T-helper 2 cell treated with Interferon-gamma antibody and Interleukin-4, amounts not matched to agents 100 ng/mL and 5 ng/mL, for 36 hours (primary cell): Measurements from ENCODE around the gene EGLN2. TPM values are rescaled to one million over a fixed set of nuclear protein-coding genes. Genes with fewer than 3 reads are reported as not detected.
"Not testable (repeated sequence)": the region's sequence is repeated elsewhere in the genome, so short reads cannot be mapped to it uniquely, and the experiment has no call there.

Source experiments
- intact Hi-C: fragments of 100-400 bp; cut with micrococcal nuclease; formaldehyde crosslinking; loops from one replicate; pipeline ENCODE4 v1.15.1; 2023
- total RNA-seq: library from RNA; stranded (reverse); gene quantifications from 2 replicates; pipeline ENCODE4 v1.2.3, GENCODE V29; 2022

EGLN2 gene
- total RNA-seq, 1 donor from 2014 or later: 118 TPM

DNA sequence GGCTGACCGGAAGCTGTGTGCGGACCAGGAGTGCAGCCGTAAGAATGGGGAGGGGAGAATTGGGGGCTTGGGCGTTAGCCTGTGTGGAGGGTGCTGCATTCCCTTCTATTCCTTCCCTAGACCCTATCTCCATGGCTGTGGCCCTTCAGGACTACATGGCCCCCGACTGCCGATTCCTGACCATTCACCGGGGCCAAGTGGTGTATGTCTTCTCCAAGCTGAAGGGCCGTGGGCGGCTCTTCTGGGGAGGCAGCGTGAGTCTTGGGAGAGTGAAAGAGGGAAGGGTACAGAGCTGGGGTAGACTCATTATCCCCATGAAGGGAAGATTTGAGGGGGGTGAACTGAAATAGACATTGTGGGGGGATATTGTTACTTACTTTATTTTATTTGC, 23.4 kb upstream of the EGLN2 start:
- intact Hi-C loops: loop anchor here (10.0 kb wide), 2 partner anchors 331 to 489 kb away; partner anchors contain the start of genes HNRNPUL1 and SERTAD3

DNA sequence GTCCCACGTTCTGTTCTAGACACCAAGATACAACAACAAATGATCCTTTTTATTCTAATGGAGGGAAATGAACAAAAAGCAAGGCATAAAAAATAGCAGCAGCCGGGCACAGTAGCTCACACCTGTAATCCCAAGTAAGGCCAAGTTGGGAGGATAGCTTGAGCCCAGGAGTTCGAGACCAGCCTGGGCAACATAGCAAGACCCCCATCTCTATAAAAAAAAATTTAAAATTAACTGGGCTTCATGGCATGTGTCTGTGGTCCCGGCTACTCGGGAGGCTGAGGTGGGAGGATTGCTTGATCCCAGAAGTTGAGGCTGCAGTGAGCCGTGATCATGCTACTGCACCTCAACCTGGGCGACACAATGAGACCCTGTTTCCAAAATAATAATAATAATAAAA, 22.6 kb upstream of the EGLN2 start:
- intact Hi-C loops: loop anchor here (10.0 kb wide), 2 partner anchors 332 to 488 kb away; partner anchors contain the start of genes HNRNPUL1 and SERTAD3

DNA sequence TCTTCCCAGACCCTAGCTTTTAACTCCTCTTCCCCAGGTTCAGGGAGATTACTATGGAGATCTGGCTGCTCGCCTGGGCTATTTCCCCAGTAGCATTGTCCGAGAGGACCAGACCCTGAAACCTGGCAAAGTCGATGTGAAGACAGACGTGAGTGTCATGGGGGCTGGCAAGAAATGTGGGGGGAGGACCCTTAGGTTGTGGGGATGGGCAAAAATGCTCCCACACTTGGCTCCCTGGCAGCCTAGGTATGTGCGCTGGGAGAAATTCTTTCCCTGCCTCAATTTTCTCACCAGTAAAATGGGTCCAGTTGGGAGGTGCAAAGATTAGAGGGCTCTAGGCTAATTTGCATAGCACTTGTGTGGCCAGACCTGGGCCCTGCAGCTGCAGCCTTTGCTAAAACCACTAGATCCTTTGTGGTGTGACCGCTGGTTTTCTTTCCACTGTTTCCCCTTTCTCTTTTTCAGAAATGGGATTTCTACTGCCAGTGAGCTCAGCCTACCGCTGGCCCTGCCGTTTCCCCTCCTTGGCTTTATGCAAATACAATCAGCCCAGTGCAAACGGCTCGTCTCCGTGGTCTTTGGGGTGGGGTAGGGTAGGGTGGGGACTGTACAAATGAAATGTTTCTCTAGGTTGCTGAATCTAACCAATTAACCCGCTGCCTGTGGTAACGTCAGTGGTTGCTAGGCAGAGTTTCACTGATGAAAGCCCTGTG, 21.9 kb upstream of the EGLN2 start:
- intact Hi-C loops: loop anchor here (1.0 to 10.0 kb wide), 3 partner anchors 26 to 488 kb away; partner anchors contain the start of genes HNRNPUL1, SERTAD3 and SNRPA

DNA sequence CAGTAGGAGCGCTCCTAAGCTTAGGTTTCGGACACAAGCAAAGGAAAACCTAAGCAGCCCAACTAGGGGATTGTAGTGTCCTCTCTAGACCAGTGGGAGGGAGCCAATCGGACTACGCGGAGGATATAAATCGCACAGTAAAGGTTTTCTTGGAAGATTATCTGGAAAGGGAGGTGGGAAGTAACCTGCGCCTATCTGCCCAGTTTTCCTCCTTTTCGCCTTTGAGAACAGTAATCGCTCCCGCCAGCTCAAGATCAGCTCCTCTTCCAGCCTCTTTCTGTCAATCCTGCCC, 21.4 kb upstream of the EGLN2 start:
- intact Hi-C loops: loop anchor here (1.0 to 10.0 kb wide), 3 partner anchors 26 to 487 kb away; partner anchors contain the start of genes HNRNPUL1, SERTAD3 and SNRPA

DNA sequence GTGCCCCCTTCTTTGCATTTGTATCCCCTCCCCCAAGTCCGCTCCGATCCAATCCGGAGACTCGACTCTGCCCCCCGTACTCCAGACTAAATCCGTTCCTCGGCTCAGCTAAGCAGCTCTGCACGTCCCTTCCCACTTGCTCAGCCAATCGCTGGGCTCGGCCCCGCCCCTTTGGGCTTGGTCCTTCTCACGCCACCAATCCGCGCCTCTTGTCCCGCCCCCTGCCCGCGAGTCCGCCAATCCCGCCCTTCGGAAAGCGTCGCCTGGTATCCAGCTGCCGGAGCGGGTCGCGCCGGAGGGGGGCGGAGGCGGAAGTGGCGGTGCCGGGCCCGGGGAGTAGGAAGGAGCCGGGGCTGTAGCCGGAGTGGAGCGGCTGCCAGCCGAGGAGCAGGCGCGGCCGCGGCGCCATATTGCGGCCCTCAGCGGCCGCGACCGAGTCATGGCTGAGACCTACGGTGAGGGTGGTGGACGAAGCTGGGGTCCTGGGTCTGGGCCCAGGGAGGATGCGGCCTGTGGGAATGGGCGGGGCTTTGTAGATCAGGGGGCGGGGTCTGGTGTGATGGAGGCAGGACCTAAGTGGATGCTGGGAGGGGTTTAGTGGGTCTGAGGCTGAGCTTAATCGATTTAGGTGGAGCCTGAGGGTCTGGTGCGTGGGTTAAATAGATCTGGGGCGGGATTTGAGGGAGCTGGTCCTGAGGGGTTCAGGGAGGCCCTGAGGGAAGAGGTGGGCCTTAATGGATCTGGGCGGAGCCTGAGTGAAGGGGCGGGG, 20.9 kb upstream of the EGLN2 start, which contains the start of gene RAB4B:
TSS of gene RAB4B (plus strand) at position 311 of the 769 bp plus-strand sequence. CDS start at position 440, 129 bp downstream.
- intact Hi-C loops: loop anchor here (1.0 to 10.0 kb wide), 8 partner anchors 20 to 487 kb away; partner anchors contain the start of genes COQ8B, HNRNPUL1, NUMBL and SERTAD3

DNA sequence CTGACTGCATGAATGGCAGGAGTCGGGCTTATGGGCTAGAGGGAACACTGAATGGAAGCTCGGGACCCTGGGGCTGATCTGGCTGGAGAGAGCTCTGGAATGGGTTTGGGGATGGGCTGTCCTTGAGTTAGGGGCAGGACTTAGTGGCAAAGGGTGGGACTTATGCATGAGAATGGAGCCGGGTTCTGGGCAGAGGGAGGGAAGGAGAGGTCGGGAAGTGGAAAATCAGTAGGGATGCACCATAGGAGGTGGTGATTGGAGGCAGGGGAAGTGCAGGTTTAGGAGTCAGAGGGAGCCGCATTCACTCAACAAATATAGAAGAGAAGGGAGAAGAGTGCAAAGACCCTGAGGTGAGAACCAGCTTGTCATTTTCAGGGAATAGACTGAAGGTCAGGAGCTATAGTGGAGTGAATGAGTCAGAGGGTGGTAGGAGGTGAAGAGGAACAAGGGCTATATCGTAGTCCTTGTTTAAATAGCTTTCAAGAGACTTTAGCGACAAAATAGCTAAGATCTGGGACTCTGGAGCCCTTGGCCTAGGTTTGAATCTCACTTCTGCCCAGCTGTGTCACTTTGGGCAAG, 20.2 kb upstream of the EGLN2 start:
- intact Hi-C loops: loop anchor here (1.0 to 10.0 kb wide), 7 partner anchors 20 to 486 kb away; partner anchors contain the start of genes COQ8B, HNRNPUL1, NUMBL and SERTAD3

DNA sequence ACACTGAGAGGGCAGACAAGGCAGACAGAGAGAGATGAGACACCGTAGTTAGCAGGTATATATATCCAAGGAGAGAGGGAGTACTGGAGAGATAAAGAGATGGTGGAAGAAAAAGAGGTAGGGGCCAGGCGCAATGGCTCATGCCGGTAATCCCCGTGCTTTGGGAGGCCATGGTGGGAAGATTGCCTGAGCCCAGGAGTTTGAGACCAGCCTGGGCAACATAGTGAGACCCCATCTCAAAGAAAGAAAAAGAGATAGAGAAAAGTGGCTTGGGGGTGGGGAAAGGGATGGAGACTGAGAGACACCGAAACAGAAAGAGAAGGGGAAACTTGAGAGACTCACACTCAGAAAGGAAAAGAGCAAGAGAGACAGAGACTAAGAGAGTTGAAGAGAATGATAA, 18.4 kb upstream of the EGLN2 start:
- intact Hi-C loops: no loop called here

DNA sequence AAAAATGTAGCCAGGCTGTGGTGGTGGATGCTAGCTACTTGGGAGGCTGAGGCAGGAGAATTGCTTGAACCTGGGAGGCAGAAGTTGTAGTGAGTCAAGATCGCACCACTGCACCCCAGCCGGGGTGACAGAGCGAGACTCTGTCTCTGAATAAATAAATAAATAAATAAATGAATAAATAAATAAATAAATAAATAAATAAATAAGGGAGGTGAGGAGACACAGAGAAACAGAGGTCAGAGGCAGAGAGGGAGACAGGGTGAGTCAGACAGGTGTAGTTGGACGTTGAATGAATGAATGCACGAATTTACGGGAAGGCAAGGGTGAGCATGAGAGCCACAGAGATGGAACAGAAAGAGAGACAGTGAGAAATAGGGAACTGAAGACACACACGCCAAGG, 17.9 kb upstream of the EGLN2 start:
- intact Hi-C loops: no loop called here

DNA sequence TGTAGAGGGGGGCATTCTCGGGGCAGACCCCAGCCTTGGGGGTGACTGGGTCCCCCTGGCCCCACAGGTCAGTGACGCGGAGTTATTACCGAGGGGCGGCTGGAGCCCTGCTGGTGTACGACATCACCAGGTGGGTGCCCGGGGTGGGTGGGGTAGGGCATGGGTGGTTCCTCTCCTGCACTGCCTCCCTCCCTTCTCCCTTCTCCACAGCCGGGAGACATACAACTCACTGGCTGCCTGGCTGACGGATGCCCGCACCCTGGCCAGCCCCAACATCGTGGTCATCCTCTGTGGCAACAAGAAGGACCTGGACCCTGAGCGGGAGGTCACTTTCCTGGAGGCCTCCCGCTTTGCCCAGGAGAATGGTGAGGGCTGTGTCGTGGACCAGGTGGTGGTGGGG, 15.3 kb upstream of the EGLN2 start:
- intact Hi-C loops: no loop called here

DNA sequence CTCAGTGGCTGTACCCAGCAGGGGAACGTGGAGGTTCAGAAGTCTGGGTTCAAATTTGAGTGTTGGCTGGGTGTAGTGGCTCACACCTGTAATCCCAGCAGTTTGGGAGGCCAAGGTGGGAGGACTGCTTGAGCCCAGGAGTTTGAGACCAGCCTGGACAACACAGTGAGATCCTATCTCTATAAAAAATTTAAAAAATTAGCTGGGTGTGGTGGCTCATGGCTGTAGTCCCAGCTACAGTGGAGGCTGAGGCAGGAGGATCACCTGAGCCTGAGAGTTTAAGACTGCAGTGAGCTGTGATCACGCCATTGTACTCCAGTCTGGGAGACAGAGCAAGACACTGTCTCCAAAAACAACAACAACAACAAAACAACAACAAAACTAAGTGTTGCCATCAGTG, 14.8 kb upstream of the EGLN2 start:
- intact Hi-C loops: not testable (repeated sequence)

DNA sequence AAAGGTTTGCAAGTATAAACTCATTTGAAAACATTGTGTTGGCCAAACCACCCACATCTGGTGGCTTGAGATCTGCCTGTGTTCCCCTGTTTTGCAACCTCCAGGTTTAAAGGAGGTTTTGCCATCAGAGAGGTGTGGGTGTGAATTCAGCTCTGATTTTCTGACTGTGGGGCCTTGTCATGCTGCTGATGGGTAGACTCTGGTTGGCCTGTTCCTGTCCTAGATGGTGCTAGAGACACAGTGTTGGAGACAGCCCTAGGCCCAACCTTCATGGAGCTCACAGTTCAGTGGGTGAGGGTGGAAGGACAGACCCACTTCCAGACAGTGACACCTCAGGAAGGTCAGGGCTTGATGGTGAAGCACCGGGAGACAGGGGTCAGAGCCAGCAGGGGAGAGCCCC, 13.5 kb upstream of the EGLN2 start:
- intact Hi-C loops: no loop called here

DNA sequence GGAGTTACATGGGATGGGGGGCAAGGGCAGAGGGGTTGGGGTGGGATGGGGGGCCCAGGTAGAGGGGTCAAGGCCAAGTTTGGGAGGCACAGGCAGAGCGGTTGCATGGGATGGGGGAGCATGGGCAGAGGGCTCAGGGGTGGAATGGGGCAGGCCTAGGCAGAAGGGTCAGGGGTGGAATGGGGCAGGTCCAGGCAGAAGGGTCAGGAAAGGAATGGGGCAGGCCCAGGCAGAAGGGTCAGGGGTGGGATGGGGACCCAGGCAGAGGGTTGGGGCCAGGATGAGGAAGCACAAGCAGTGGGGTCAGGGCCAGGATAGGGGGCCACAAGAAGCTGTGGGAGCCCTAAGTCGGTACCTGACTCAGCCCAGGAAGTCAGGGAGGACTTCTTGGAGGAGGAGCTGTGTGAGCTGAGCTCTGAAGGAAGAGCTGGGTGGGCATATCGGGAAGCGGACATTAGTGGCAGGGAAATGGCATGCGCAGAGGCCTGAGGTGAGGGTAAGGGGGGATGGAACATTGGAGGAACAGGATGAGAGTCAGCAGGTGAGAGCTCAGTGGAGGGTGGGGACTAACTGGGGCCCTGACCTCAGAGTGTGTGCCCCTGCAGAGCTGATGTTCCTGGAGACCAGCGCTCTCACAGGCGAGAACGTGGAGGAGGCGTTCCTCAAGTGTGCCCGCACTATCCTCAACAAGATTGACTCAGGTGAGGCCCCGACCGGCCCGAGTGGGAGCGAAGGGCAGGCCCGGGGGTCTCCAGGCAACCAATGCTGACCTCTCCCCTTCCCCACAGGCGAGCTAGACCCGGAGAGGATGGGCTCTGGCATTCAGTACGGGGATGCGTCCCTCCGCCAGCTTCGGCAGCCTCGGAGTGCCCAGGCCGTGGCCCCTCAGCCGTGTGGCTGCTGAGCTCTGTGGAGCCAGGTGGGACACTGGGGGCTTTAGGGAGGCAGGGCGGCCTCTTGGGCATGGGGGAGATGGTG, 12.6 kb upstream of the EGLN2 start:
- intact Hi-C loops: no loop called here

DNA sequence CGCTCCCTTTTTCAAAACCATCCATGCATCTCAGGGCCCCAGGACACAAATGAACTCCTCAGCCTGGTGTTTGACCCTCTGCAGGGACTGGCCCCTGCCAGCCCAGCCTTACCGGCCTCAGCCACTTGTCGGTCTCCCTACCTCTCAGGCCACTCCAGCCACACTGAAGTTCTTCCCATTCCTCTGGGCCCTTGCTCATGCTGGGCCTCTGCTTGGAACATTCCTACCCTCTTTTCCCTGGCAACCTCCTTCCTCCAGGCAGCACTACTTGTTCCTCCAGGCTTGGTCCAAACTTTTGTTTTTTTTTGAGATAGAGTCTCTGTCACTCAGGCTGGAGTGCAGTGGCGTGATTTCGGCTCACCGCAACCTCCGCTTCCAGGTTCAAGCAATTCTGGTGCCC, 7.6 kb upstream of the EGLN2 start:
- intact Hi-C loops: no loop called here

DNA sequence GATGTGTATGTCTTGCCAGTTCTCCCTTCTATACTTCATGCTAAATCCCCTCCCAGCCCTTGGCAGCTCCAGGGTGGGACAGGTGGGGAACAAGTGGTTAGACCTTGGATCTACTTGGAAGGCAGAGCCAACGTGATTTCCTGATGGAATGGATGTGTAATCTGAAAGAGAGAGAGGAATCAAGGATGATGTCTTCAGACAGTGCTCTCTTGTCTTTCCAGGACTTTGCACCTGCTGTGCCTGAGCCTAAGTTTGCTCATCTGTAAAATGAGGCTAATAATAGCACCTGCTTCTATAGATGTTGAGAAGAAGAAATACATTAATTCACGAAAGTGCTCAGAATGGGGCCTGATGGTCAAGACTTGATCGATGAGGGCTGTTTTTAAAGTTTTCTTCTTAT, 7.0 kb upstream of the EGLN2 start:
- intact Hi-C loops: no loop called here

DNA sequence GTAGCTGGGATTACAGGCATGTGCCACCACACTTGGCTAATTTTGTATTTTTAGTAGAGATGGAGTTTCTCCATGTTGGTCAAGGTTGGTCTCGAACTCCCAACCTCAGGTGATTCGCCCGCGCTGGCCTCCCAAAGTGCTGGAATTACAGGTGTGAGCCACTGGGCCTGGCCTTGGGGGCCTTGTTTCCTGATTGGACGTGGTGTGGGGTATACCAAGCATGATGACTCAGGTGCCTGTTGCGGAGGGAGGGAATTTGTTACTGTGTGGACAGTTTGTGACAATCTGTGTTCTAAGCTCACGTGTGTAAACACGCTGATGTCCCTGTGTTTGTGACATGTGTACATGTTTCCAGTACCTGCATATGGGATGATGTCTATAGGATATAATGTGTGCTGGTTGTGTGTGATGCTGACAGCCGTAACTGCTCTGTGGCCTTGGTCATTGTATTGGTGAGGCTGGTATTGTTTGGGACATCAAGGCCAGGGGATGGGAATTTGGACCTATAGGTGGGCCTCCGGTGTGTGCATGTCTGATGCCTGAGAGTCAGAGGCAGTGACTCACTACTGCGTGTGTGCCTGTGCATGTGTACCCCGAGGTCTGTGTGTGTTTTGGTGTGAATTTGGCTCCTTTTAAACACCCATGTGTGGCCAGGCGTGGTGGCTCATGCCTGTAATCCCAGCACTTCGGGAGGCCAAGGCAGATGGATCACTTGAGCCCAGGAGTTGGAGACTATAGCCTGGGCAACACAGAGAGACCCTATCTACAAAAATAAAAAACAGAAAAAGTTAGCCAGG, 1.6 kb upstream of the EGLN2 start:
- intact Hi-C loops: no loop called here

DNA sequence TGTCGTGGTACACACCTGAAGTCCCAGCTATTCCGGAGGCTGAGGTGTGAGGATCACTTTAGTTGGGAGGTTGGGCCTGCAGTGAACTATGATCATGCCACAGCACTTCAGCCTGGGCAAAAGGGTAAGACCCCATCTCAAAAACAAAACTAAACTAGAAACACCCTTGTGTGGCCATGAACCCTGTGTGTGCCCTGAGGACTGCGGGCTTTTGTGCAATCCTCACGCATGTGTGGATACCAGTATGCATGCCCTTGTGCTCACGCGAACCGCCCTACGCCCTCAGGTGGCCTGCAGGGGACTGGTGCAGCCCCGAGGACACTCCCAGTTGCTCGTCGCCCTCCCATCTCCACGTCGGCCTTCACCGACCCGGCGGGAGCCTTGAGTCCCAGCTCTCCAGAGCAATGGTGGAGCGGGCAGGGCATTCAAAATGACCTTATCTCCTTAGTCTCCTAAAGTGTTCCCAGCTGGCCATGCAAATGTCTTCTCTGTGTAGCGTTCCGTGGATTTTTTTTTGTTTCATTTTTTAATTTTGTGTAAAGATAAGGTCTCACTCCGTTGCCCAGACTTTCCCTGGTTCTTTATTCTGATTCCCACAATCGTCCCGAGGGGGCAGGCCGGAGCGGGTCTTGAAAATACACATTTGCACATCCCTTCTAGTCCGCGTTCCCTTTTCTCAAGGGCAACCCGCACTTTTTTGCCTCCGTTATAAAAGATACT, 868 bp upstream of the EGLN2 start:
- intact Hi-C loops: loop anchor here (1.0 to 2.0 kb wide), 4 partner anchors 20 to 465 kb away; partner anchors contain the start of genes ACTMAP and RAB4B

DNA sequence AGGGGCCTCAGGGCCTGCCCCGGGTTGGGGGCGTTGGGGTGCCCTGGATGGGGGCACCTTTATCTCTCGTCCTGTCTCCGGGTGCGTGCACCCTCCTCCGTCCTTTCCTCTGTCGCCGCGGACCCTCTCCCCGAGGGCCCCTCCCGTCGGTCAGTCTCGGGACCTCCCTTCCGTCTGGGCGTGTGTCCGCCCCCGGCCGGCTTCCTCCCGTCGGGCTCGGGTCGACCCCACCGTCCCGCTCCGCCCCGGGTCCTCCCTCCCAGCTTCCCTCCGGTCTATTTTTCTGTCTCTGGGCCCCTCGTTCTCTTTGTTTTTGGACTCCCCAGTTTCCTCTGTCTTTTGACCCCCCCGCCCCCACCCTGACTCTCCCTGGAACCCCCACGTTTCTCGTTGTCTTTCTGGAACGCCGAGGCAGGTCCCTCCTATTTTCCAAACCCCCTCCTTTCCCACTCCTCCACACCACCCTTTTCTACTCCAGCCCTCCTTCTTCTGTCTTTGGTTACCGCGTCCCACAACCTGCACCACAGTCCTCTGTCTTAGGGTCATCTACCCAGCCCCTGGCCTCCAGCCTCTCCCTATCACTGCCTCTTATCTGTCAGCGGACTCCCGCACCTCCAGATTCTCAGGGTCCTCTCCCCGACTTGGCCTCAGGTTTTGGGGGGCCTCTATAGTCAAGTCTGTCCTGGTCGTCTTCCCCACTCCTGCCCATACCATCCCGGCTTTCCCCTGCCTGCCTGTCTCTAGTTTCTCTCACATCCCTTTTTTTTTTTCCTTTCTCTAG, 757 bp downstream of the EGLN2 start:
- intact Hi-C loops: loop anchor here (1.0 to 2.0 kb wide), 2 partner anchors 356 to 463 kb away; no protein-coding TSS in a partner anchor

DNA sequence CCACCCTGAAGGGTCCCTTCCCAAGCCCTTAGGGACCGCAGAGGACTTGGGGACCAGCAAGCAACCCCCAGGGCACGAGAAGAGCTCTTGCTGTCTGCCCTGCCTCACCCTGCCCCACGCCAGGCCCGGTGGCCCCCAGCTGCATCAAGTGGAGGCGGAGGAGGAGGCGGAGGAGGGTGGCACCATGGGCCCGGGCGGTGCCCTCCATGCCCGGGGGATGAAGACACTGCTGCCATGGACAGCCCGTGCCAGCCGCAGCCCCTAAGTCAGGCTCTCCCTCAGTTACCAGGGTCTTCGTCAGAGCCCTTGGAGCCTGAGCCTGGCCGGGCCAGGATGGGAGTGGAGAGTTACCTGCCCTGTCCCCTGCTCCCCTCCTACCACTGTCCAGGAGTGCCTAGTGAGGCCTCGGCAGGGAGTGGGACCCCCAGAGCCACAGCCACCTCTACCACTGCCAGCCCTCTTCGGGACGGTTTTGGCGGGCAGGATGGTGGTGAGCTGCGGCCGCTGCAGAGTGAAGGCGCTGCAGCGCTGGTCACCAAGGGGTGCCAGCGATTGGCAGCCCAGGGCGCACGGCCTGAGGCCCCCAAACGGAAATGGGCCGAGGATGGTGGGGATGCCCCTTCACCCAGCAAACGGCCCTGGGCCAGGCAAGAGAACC, 1.5 kb downstream of the EGLN2 start:
- intact Hi-C loops: no loop called here
